Neural cell (in vitro differentiated cells): ENCODE results near the gene SLC9A3. TPM values are rescaled to one million over a fixed set of nuclear protein-coding genes. Genes with fewer than 3 reads are reported as not detected.

Experiments used
- H2AFZ ChIP-seq: fragments of 200-600, 300-800 bp; sonication (generic), shearing (Covaris generic); 2 replicates; pipeline ENCODE4 v1.6.0; 2014; ENCODE audit warnings: low read depth, mild to moderate bottlenecking, antibody characterized with exemption, low read length, moderate library complexity
- H3F3A ChIP-seq: fragments of 200-600 bp; shearing (Covaris generic); 2 replicates; pipeline ENCODE4 v1.6.1; 2016; ENCODE audit warnings: mild to moderate bottlenecking, moderate library complexity, mixed read lengths, antibody characterized with exemption, low read length; ENCODE audit not compliant: insufficient read depth, poor library complexity, severe bottlenecking
- H3K27ac ChIP-seq: fragments of 200-600, 300-800 bp; sonication (generic), shearing (Covaris generic); 2 replicates; pipeline ENCODE4 v1.5.1; 2014; ENCODE audit warnings: mild to moderate bottlenecking, low read length, moderate library complexity
- H3K27me3 ChIP-seq: fragments of 300-800, 200-600 bp; sonication (generic), shearing (Covaris generic); 2 replicates; pipeline ENCODE4 v1.6.0; 2014; ENCODE audit warnings: mild to moderate bottlenecking, low read depth, low read length, moderate library complexity; ENCODE audit not compliant: insufficient read depth
- H3K36me3 ChIP-seq: fragments of 300-800, 200-600 bp; sonication (generic), shearing (Covaris generic); 2 replicates; pipeline ENCODE4 v1.5.1; 2014; ENCODE audit warnings: mild to moderate bottlenecking, antibody characterized with exemption, low read length, moderate library complexity; ENCODE audit not compliant: insufficient read depth
- H3K4me2 ChIP-seq: fragments of 300-800, 200-600 bp; sonication (generic), shearing (Covaris generic); 2 replicates; pipeline ENCODE4 v1.6.0; 2014; ENCODE audit warnings: mild to moderate bottlenecking, low read length
- H3K4me3 ChIP-seq: fragments of 300-800, 200-600 bp; sonication (generic), shearing (Covaris generic); 2 replicates; pipeline ENCODE4 v1.5.1; 2014; ENCODE audit warnings: mild to moderate bottlenecking, low read length, moderate library complexity
- H3K79me2 ChIP-seq: fragments of 200-600 bp; shearing (Covaris generic); replicated peaks from 2 replicates; pipeline ENCODE4 v1.6.0; 2014; ENCODE audit warnings: mild to moderate bottlenecking, low read length, moderate library complexity; ENCODE audit not compliant: insufficient read depth
- H3K9ac ChIP-seq: fragments of 300-800, 200-600 bp; sonication (generic), shearing (Covaris generic); 2 replicates; pipeline ENCODE4 v1.6.1; 2016; ENCODE audit warnings: mild to moderate bottlenecking, low read length, mixed read lengths
- H3K9me2 ChIP-seq: fragments of 200-600 bp; shearing (Covaris generic); 2 replicates; pipeline ENCODE4 v1.6.1; 2016; ENCODE audit warnings: mild to moderate bottlenecking, low read length, mixed read lengths; ENCODE audit not compliant: insufficient read depth
- H3K9me3 ChIP-seq: fragments of 200-600, 300-800 bp; sonication (generic), shearing (Covaris generic); 2 replicates; pipeline ENCODE4 v1.6.1; 2016; ENCODE audit warnings: mild to moderate bottlenecking, mixed run types, low read length, moderate library complexity, mixed read lengths
- H4K20me1 ChIP-seq: fragments of 200-600 bp; shearing (Covaris generic); 2 replicates; pipeline ENCODE4 v1.6.1; 2016; ENCODE audit warnings: mild to moderate bottlenecking, mixed run types; ENCODE audit not compliant: insufficient read depth
- CTCF ChIP-seq: fragments of 450-650 bp; IDR thresholded peaks from 2 replicates; pipeline ENCODE4 v1.5.1; 2014; ENCODE audit warnings: antibody characterized with exemption, mild to moderate bottlenecking, moderate library complexity; ENCODE audit not compliant: poor library complexity, severe bottlenecking
- EP300 ChIP-seq: fragments of 450-650 bp; conservative IDR thresholded peaks from 2 replicates; pipeline ENCODE4 v1.6.1; 2014; ENCODE audit warnings: antibody characterized with exemption, mild to moderate bottlenecking, moderate library complexity; ENCODE audit not compliant: poor library complexity, severe bottlenecking
- EZH2 ChIP-seq: fragments of 200-600, 300-800 bp; shearing (Covaris generic), sonication (generic); IDR thresholded peaks from 2 replicates; pipeline ENCODE4 v1.6.1; 2014; ENCODE audit warnings: antibody characterized with exemption, low read length, borderline replicate concordance, mild to moderate bottlenecking; ENCODE audit not compliant: insufficient read depth, poor library complexity, severe bottlenecking
- MXI1 ChIP-seq: fragments of 450-650 bp; conservative IDR thresholded peaks from 2 replicates; pipeline ENCODE4 v1.6.1; 2014; ENCODE audit warnings: antibody characterized with exemption, mild to moderate bottlenecking; ENCODE audit not compliant: poor library complexity, severe bottlenecking
- POLR2AphosphoS5 ChIP-seq: IDR thresholded peaks from 2 replicates; pipeline ENCODE4 v1.6.1; 2012
- RAD21 ChIP-seq: fragments of 450-650 bp; conservative IDR thresholded peaks from 2 replicates; pipeline ENCODE4 v1.6.1; 2014; ENCODE audit warnings: antibody characterized with exemption, mild to moderate bottlenecking, moderate library complexity
- REST ChIP-seq: IDR thresholded peaks from 2 replicates; pipeline ENCODE4 v1.6.1; 2012; ENCODE audit warnings: borderline replicate concordance
- SMC3 ChIP-seq: fragments of 450-650 bp; conservative IDR thresholded peaks from 2 replicates; pipeline ENCODE4 v1.6.1; 2014; ENCODE audit warnings: antibody characterized with exemption, mild to moderate bottlenecking, moderate library complexity; ENCODE audit not compliant: poor library complexity
- TAF1 ChIP-seq: IDR thresholded peaks from 2 replicates; pipeline ENCODE4 v1.6.1; 2012; ENCODE audit warnings: low read depth
- polyA plus RNA-seq: library from polyadenylated mRNA; depleted of rRNA; stranded (reverse); fragments of >200 nt; gene quantifications from 2 replicates; pipeline ENCODE4 v1.2.3, GENCODE V29; 2014

The SLC9A3 gene
- polyA plus RNA-seq, 1 donor from 2014 or later = 4.0 TPM

- TF ChIP-seq CTCF (no peak), RAD21 (no peak), TAF1 (no peak), EZH2 (no peak), EP300 (no peak), SMC3 (no peak), REST (no peak), POLR2AphosphoS5 (no peak), MXI1 (no peak)
- Histone ChIP-seq H3K27me3 (no peaks in the 10 kb centered on the region), H2AFZ (no peak overlapping the region), H3K4me3 (no peak overlapping the region), H3K27ac (no peak overlapping the region), H3K4me2 (no peak overlapping the region), H3K36me3 (no peaks in the 10 kb centered on the region), H3K9me2 (no peaks in the 10 kb centered on the region), H3K79me2 (no peaks in the 10 kb centered on the region), H4K20me1 (no peaks in the 10 kb centered on the region), H3K9me3 (no peaks in the 10 kb centered on the region), H3K9ac (no peak overlapping the region), H3F3A (no peaks in the 10 kb centered on the region)
Measured at GRCh38 chr5:505951-506525, 18.2 kb downstream of the SLC9A3 start.

GRCh38 chr5:504326-505154 lies 19.7 kb downstream of the SLC9A3 start:
- H3K36me3 ChIP-seq = no peaks in the 10 kb centered on the region
- H3F3A ChIP-seq = no peaks in the 10 kb centered on the region

More at GRCh38 chr5:504326-505154, 19.7 kb downstream of the SLC9A3 start:
- no peak overlapping the region for H2AFZ ChIP-seq
- no peaks in the 10 kb centered on the region for H4K20me1 ChIP-seq
- H3K9me2 ChIP-seq = no peaks in the 10 kb centered on the region
- H3K4me2 ChIP-seq = no peak overlapping the region
- no peak overlapping the region for H3K4me3 ChIP-seq
- TF ChIP-seq TAF1 = no peak
- TF ChIP-seq RAD21 = no peak
- no peak for TF ChIP-seq SMC3
- TF ChIP-seq MXI1 = no peak
- no peak for TF ChIP-seq REST
- TF ChIP-seq EP300 = no peak
- no peak for TF ChIP-seq EZH2
- no peak for TF ChIP-seq CTCF
- no peak for TF ChIP-seq POLR2AphosphoS5
- H3K9ac ChIP-seq = no peak overlapping the region
- H3K27me3 ChIP-seq = no peaks in the 10 kb centered on the region
- H3K79me2 ChIP-seq = no peaks in the 10 kb centered on the region
- no peaks in the 10 kb centered on the region for H3K9me3 ChIP-seq
- no peak overlapping the region for H3K27ac ChIP-seq
